Ascending aorta (tissue), 2 donors: ENCODE measurements around the gene ARHGAP31. TPM values are rescaled to one million over a fixed set of nuclear protein-coding genes. Genes with fewer than 3 reads are reported as not detected.
A peak's percentile ranks its signal among the peaks of the same experiment; 100 is the strongest.

ENCODE experiments used
- DNase-seq, 2 donors: peaks; one replicate each; pipeline ENCODE4 v3.0.0-alpha.2; 2019; ENCODE audit warnings: low spot score in 2 of 2
- H3K27ac ChIP-seq, 2 donors: fragments of 200-600 bp; sonication (generic); one replicate each; pipeline ENCODE4 v1.5.1; 2016 to 2017; ENCODE audit warnings: mild to moderate bottlenecking in 1 of 2
- H3K27me3 ChIP-seq: fragments of 200-600 bp; sonication (generic); one replicate; pipeline ENCODE4 v1.5.1; 2017
- H3K36me3 ChIP-seq, 2 donors: fragments of 200-600 bp; sonication (generic); one replicate each; pipeline ENCODE4 v1.5.1; 2016
- H3K4me1 ChIP-seq, 2 donors: fragments of 200-600 bp; sonication (generic); one replicate each; pipeline ENCODE4 v1.5.1; 2016 to 2017; ENCODE audit warnings: mild to moderate bottlenecking in 1 of 2
- H3K4me3 ChIP-seq, 2 donors: fragments of 200-600 bp; sonication (generic); one replicate each; pipeline ENCODE4 v1.5.1; 2016 to 2017; ENCODE audit warnings: mild to moderate bottlenecking in 1 of 2
- H3K9me3 ChIP-seq, 2 donors: fragments of 200-600 bp; sonication (generic); one replicate each; pipeline ENCODE4 v1.5.1; 2016
- intact Hi-C: fragments of 100-400 bp; cut with DNase I; formaldehyde crosslinking; loops from one replicate; pipeline ENCODE4 v1.15.1; 2023
- total RNA-seq: library from RNA; depleted of rRNA; stranded (reverse); fragments of >200 nt; gene quantifications from one replicate; pipeline ENCODE4 v1.1.0, GENCODE V29; 2016
- TF ChIP-seq, protein P1 (sequence below), 3 experiments: fragments of 200-600 bp in 2 of 3; fragments of 450-650 bp in 1 of 3; sonication (generic) in 2 of 3; IDR thresholded peaks; one replicate each; pipeline ENCODE4 v1.5.1; 2016 to 2019; ENCODE audit warnings: antibody characterized with exemption in 3 of 3, mild to moderate bottlenecking in 1 of 3, moderate library complexity in 1 of 3

The ARHGAP31 gene
- total RNA-seq, 1 donor from 2014 or later = 31.4 TPM

- H3K36me3 ChIP-seq = no peaks in the 10 kb centered on the region
- peak overlapping the region; percentile 97 to 99 for H3K27ac ChIP-seq
- intact Hi-C loops = loop anchor here (1.0 to 10.0 kb wide), 3 partner anchors 29 to 82 kb away; partner anchors contain the start of genes ARHGAP31 and B4GALT4
- H3K27me3 ChIP-seq = no peaks in the 10 kb centered on the region
- peak; percentile 62 to 94 for DNase-seq
- H3K4me3 ChIP-seq = peak overlapping the region; percentile 67 to 83
- TF ChIP-seq, protein P1, sequence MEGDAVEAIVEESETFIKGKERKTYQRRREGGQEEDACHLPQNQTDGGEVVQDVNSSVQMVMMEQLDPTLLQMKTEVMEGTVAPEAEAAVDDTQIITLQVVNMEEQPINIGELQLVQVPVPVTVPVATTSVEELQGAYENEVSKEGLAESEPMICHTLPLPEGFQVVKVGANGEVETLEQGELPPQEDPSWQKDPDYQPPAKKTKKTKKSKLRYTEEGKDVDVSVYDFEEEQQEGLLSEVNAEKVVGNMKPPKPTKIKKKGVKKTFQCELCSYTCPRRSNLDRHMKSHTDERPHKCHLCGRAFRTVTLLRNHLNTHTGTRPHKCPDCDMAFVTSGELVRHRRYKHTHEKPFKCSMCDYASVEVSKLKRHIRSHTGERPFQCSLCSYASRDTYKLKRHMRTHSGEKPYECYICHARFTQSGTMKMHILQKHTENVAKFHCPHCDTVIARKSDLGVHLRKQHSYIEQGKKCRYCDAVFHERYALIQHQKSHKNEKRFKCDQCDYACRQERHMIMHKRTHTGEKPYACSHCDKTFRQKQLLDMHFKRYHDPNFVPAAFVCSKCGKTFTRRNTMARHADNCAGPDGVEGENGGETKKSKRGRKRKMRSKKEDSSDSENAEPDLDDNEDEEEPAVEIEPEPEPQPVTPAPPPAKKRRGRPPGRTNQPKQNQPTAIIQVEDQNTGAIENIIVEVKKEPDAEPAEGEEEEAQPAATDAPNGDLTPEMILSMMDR (IDR thresholded peaks at IDR 0.05) = peak in 2 of 3 experiments; percentile 5 to 35
- H3K9me3 ChIP-seq = no peaks in the 10 kb centered on the region
- peaks cover 0 to 5% of the 10 kb centered on the region in 2 donors for H3K4me1 ChIP-seq
Measured at GRCh38 chr3:119322835-119323722, 28.9 kb downstream of the ARHGAP31 start.

- peak overlapping the region; percentile 97 to 99 for H3K27ac ChIP-seq
Measured at GRCh38 chr3:119323723-119324085, 29.5 kb downstream of the ARHGAP31 start.

GRCh38 chr3:119324899-119325298 is 30.7 kb downstream of the ARHGAP31 start:
- intact Hi-C loops = loop anchor here (10.0 kb wide), 1 partner anchor 50 kb away; no protein-coding TSS in a partner anchor
- no peak overlapping the region for H3K27ac ChIP-seq
- no peak overlapping the region for H3K4me3 ChIP-seq
- no peaks in the 10 kb centered on the region for H3K9me3 ChIP-seq
- H3K27me3 ChIP-seq = no peaks in the 10 kb centered on the region
- no peaks in the 10 kb centered on the region for H3K36me3 ChIP-seq
- TF ChIP-seq, protein P1 (IDR thresholded peaks at IDR 0.05) = no peak
- no peak for DNase-seq
- H3K4me1 ChIP-seq = peaks cover 0 to 5% of the 10 kb centered on the region in 2 donors

More at GRCh38 chr3:119323723-119324085, 29.5 kb downstream of the ARHGAP31 start:
- TF ChIP-seq, protein P1 (IDR thresholded peaks at IDR 0.05) = no peak
- no peaks in the 10 kb centered on the region for H3K36me3 ChIP-seq
- DNase-seq = no peak
- H3K27me3 ChIP-seq = no peaks in the 10 kb centered on the region
- peaks cover 0 to 5% of the 10 kb centered on the region in 2 donors for H3K4me1 ChIP-seq
- intact Hi-C loops = loop anchor here (2.0 to 10.0 kb wide), 2 partner anchors 49 to 83 kb away; partner anchors contain the start of gene B4GALT4
- peak overlapping the region; percentile 67 to 83 for H3K4me3 ChIP-seq
- H3K9me3 ChIP-seq = no peaks in the 10 kb centered on the region

GRCh38 chr3:119326976-119327375 is 32.8 kb downstream of the ARHGAP31 start:
- Histone ChIP-seq H3K9me3 (no peaks in the 10 kb centered on the region), H3K4me3 (no peak overlapping the region), H3K4me1 (peaks cover 0 to 5% of the 10 kb centered on the region in 2 donors), H3K36me3 (no peaks in the 10 kb centered on the region), H3K27ac (no peak overlapping the region), H3K27me3 (no peaks in the 10 kb centered on the region)
- no peak for DNase-seq
- TF ChIP-seq, protein P1 (IDR thresholded peaks at IDR 0.05) = no peak
- intact Hi-C loops = loop anchor here (10.0 kb wide), 1 partner anchor 52 kb away; no protein-coding TSS in a partner anchor

DNA sequence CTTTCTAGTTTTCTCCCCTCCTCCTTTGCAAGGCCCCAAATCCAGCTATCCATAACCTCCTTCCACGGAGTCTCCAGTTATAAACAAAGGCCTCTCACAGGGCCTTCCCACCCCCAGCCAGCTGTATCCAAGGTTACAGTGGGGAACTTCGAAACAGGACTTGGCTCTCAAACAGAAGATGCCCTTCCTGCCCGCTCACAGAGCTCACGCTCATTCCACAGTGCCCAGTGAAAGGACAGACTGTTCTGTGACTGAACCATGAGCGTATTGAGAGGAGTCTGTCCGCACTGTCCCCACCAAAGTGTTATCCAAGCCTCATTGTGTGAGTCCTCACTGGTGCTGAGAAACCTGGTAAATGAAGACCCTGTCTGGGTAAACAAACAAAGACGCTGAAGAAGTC is 35.4 kb downstream of the ARHGAP31 start:
- Histone ChIP-seq H3K27me3 (no peaks in the 10 kb centered on the region), H3K4me3 (no peak overlapping the region), H3K4me1 (no peaks in the 10 kb centered on the region), H3K27ac (no peak overlapping the region), H3K9me3 (no peaks in the 10 kb centered on the region), H3K36me3 (no peaks in the 10 kb centered on the region)
- TF ChIP-seq, protein P1 (IDR thresholded peaks at IDR 0.05) = no peak
- DNase-seq = no peak
- intact Hi-C loops = loop anchor here (10.0 kb wide), 1 partner anchor 55 kb away; no protein-coding TSS in a partner anchor
